Hepatocyte (in vitro differentiated cells): Measurements from ENCODE around the gene CAV1. TPM values are rescaled to one million over a fixed set of nuclear protein-coding genes. Genes with fewer than 3 reads are reported as not detected.

ENCODE experiments used
- DNase-seq: peaks from one replicate; pipeline ENCODE4 v3.0.0-alpha.2; 2016; ENCODE audit warnings: low spot score
- H2AFZ ChIP-seq: fragments of 200-600 bp; sonication (generic); 2 replicates; pipeline ENCODE4 v1.6.0; 2016; ENCODE audit warnings: antibody characterized with exemption, mild to moderate bottlenecking
- H3K27ac ChIP-seq: fragments of 200-600 bp; sonication (generic); 2 replicates; pipeline ENCODE4 v1.5.1; 2016; ENCODE audit warnings: mild to moderate bottlenecking
- H3K27me3 ChIP-seq: fragments of 200-600 bp; sonication (generic); 2 replicates; pipeline ENCODE4 v1.6.1; 2016
- H3K36me3 ChIP-seq: fragments of 200-600 bp; sonication (generic); replicated peaks from 2 replicates; pipeline ENCODE4 v1.5.1; 2016; ENCODE audit warnings: low read depth; ENCODE audit not compliant: insufficient read depth
- H3K4me1 ChIP-seq: fragments of 200-600 bp; sonication (generic); 2 replicates; pipeline ENCODE4 v1.5.1; 2016; ENCODE audit warnings: mild to moderate bottlenecking, moderate library complexity; ENCODE audit not compliant: insufficient read depth
- H3K4me2 ChIP-seq: fragments of 200-600 bp; sonication (generic); 2 replicates; pipeline ENCODE4 v1.6.0; 2016
- H3K4me3 ChIP-seq: fragments of 200-600 bp; sonication (generic); 2 replicates; pipeline ENCODE4 v1.5.1; 2016; ENCODE audit warnings: mild to moderate bottlenecking
- H3K79me2 ChIP-seq: fragments of 200-600 bp; sonication (generic); 2 replicates; pipeline ENCODE4 v1.6.0; 2017; ENCODE audit warnings: mild to moderate bottlenecking
- H3K9me2 ChIP-seq: fragments of 200-600 bp; sonication (generic); replicated peaks from 2 replicates; pipeline ENCODE4 v1.6.0; 2017; ENCODE audit warnings: mild to moderate bottlenecking; ENCODE audit not compliant: insufficient read depth
- H3K9me3 ChIP-seq: fragments of 200-600 bp; sonication (generic); 2 replicates; pipeline ENCODE4 v1.5.1; 2016; ENCODE audit warnings: low read depth, mild to moderate bottlenecking
- H4K20me1 ChIP-seq: fragments of 200-600 bp; sonication (generic); 2 replicates; pipeline ENCODE4 v1.6.0; 2016; ENCODE audit warnings: mild to moderate bottlenecking; ENCODE audit not compliant: insufficient read depth, poor library complexity, severe bottlenecking
- CTCF ChIP-seq: fragments of 200-600 bp; sonication (generic); IDR thresholded peaks from 2 replicates; pipeline ENCODE4 v1.5.1; 2016; ENCODE audit warnings: antibody characterized with exemption, mild to moderate bottlenecking; ENCODE audit not compliant: poor library complexity
- EZH2 ChIP-seq: fragments of 200-600 bp; sonication (generic); IDR thresholded peaks from 2 replicates; pipeline ENCODE4 v1.6.1; 2016; ENCODE audit warnings: antibody characterized with exemption, mild to moderate bottlenecking, borderline replicate concordance
- EZH2phosphoT487 ChIP-seq: fragments of 200-600 bp; sonication (generic); IDR thresholded peaks from one replicate; pipeline ENCODE4 v1.6.1; 2018; ENCODE audit warnings: antibody characterized with exemption, mild to moderate bottlenecking, low read depth, moderate library complexity; ENCODE audit not compliant: unreplicated experiment, severe bottlenecking
- WGBS: methylation state at CpG from one replicate; pipeline ENCODE4 v1.1.6; 2016; ENCODE audit warnings: low lambda C conversion rate; ENCODE audit errors: missing lambda C conversion rate; 5-methylcytosine and 5-hydroxymethylcytosine counted together
- polyA plus RNA-seq: library from polyadenylated mRNA; unstranded; fragments of >200 nt; fragmentation: Nextera tagmentation; extraction: Ambion mirVana; gene quantifications from 2 replicates; pipeline ENCODE4 v1.2.1, GENCODE V29; 2016
- total RNA-seq: library from RNA; depleted of rRNA; stranded (reverse); fragments of >200 nt; gene quantifications from 2 replicates; pipeline ENCODE4 v1.2.3, GENCODE V29; 2014

The CAV1 gene
- total and polyA plus RNA-seq, 2 experiments from 2014 or later = 36.0 to 43.3 TPM

- Histone ChIP-seq H3K27ac (no peak overlapping the region), H3K9me2 (no peaks in the 10 kb centered on the region), H3K27me3 (no peaks in the 10 kb centered on the region), H3K4me3 (no peak overlapping the region), H3K9me3 (no peaks in the 10 kb centered on the region), H3K36me3 (no peaks in the 10 kb centered on the region), H3K4me1 (peaks cover 9% of the 10 kb centered on the region), H2AFZ (no peak overlapping the region), H3K4me2 (no peak overlapping the region), H3K79me2 (no peaks in the 10 kb centered on the region), H4K20me1 (no peaks in the 10 kb centered on the region)
- no peak for DNase-seq
- no peak for TF ChIP-seq EZH2
- TF ChIP-seq CTCF = no peak
- TF ChIP-seq EZH2phosphoT487 = no peak
- 73% methylated on average over 2 of the region's 2 CpGs for WGBS
Observed at GRCh38 chr7:116574025-116574822, 49.4 kb downstream of the CAV1 start.

GRCh38 chr7:116575853-116576252 lies 51.0 kb downstream of the CAV1 start:
- Histone ChIP-seq H2AFZ (no peak overlapping the region), H3K36me3 (no peaks in the 10 kb centered on the region), H4K20me1 (no peaks in the 10 kb centered on the region), H3K4me3 (no peak overlapping the region), H3K27ac (no peak overlapping the region), H3K4me2 (no peak overlapping the region), H3K27me3 (no peaks in the 10 kb centered on the region), H3K9me2 (no peaks in the 10 kb centered on the region), H3K4me1 (peaks cover 9% of the 10 kb centered on the region), H3K9me3 (no peaks in the 10 kb centered on the region), H3K79me2 (no peaks in the 10 kb centered on the region)
- DNase-seq = no peak
- TF ChIP-seq CTCF (no peak), EZH2 (no peak), EZH2phosphoT487 (no peak)
- WGBS = 89% methylated on average over 1 of the region's 1 CpG

GRCh38 chr7:116576350-116577319 lies 51.8 kb downstream of the CAV1 start:
- no peaks in the 10 kb centered on the region for H3K79me2 ChIP-seq
- peak; percentile 35 for DNase-seq
- H2AFZ ChIP-seq = no peak overlapping the region
- 76% methylated on average over 7 of the region's 7 CpGs for WGBS
- H4K20me1 ChIP-seq = no peaks in the 10 kb centered on the region
- H3K36me3 ChIP-seq = no peaks in the 10 kb centered on the region
- TF ChIP-seq CTCF (no peak), EZH2 (no peak), EZH2phosphoT487 (no peak)
- no peak overlapping the region for H3K4me3 ChIP-seq
- no peak overlapping the region for H3K4me2 ChIP-seq
- peak overlapping the region; percentile 26 for H3K27ac ChIP-seq
- no peaks in the 10 kb centered on the region for H3K9me3 ChIP-seq
- H3K9me2 ChIP-seq = no peaks in the 10 kb centered on the region
- peaks cover 9% of the 10 kb centered on the region for H3K4me1 ChIP-seq
- H3K27me3 ChIP-seq = no peaks in the 10 kb centered on the region
